NCI-H748 treated with DMSO at 0.1 percent for 48 hours (cell line): ENCODE measurements around the gene COL5A2.
A peak's percentile ranks its signal among the peaks of the same experiment; 100 is the strongest.

ENCODE experiments used
- DNase-seq: peaks from one replicate; lab custom pipeline; 2025; lab: John Stamatoyannopoulos, UW

The COL5A2 gene

DNA sequence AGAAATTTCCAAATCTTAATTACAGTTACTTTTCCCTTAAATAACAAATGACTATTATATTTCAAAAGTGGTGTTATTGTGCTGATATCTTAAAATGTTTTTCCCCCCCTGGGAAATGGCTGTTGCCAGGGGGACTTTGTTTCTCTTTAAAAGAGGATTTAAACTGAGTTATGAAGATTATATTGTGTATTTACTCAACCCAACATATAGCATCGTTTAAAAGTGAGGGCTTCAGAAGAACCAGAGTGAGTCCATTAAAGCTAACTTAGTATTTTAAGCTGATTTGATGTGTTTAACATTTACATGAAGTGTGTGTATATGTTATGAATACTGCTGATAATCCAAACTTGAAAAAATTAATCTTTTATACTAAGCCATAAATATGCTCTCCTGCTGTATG, 81.6 kb downstream of the COL5A2 start:
- DNase-seq: no peak

GRCh38 chr2:189096769-189097447, 82.7 kb downstream of the COL5A2 start:
- DNase-seq: no peak

GRCh38 chr2:189095101-189095500, 84.5 kb downstream of the COL5A2 start:
- DNase-seq: no peak

DNA sequence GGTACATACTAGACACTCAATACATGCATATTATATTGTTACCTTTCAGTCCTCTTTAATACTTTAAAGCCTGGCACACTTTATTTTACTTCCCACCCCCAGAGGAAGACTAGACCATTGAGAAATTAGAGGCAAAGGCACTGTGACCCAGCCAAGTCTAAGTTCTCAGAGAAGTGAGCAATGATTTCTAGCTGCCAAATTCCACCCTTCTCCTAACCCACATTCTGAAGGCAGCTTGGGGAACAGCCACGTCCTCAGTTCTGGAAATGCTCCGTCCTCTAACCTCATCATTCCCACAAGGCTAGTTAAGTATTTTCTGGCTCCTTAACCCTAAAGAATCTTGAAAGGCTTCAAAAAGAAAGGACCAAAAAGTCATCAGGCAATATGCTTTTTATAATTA, 86.6 kb downstream of the COL5A2 start:
- no peak for DNase-seq

DNA sequence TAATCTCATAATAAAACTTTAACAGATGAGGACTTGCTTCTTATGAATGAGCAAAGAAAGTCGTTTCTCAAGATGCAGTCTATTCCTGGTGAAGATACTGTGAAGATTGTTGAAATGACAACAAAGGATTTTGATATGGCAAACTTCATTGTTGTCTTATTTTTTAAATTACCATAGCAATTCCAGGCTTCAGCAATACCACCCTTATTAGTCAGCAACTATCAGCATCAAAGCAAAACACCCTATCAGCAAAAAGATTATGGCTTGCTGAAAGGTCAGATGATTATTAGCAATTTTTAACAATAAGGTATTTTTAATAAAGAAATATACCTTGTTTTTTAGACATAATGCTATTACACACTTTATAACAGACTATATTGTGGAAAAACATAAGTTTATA, 88.3 kb downstream of the COL5A2 start:
- DNase-seq: no peak

- no peak for DNase-seq
Observed at GRCh38 chr2:189088591-189089205, 90.9 kb downstream of the COL5A2 start.

DNA sequence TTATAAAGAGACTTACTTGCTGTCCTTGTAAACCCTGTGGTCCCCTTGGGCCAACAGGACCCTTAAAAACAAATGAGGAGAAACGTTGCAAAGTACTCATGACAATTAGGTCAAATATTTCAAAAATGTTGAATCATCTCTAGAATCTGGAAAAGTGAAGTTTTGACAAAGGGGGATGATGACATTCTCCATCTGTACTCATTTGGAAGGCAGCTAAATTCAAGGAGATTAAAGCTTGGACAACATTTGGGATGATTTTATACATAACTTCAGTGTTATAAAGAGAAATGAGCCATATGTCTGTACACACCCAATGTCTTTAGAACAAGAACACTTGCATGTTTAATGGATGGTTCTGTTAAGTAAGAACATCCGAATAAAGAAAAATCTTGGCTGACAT, 92.9 kb downstream of the COL5A2 start:
- DNase-seq: no peak

- DNase-seq: no peak
Observed at GRCh38 chr2:189086250-189086649, 93.3 kb downstream of the COL5A2 start.

- DNase-seq: no peak
Observed at GRCh38 chr2:189083606-189084005, 96.0 kb downstream of the COL5A2 start.

DNA sequence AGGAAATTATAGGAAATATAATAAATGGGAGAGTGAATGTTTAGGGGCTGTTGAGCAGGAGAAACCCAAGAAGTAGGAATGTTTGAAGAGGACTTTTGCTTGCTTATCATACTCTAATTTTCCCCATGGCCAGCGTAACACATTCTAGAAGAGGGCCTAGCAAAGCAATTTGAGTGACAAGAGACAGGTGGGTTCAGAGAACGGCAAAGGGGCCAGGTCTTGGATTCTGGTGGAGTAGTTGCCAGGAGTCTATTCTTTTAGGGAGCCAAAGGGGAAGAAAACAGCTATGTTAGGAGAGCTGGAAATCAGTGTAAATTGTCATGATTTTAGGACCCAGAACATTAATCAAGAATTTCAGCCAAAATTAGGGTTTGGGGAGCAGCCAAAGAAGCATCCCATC, 96.5 kb downstream of the COL5A2 start:
- DNase-seq: no peak

GRCh38 chr2:189082376-189082975, 97.1 kb downstream of the COL5A2 start:
- no peak for DNase-seq

GRCh38 chr2:189076572-189076971, 103.0 kb downstream of the COL5A2 start:
- no peak for DNase-seq

GRCh38 chr2:189076120-189076519, 103.4 kb downstream of the COL5A2 start:
- no peak for DNase-seq

DNA sequence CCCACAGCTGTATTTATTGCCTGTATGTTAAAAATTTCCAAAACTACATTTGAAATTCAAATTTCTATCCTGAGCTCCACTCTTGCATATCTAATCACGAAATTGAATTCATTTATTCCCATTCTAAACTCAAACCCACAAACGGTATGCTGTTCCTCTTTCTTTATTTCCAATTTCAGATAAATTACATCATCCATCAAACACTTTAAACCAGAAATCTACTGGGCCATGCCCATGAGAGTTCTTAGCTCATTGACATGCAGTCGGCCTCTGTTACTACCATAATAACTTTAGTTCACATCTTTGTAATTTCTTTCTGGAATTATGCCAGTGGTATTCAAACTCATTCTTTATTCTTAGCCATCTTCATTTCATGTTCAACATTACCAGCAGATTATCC, 105.1 kb downstream of the COL5A2 start:
- DNase-seq: no peak

DNA sequence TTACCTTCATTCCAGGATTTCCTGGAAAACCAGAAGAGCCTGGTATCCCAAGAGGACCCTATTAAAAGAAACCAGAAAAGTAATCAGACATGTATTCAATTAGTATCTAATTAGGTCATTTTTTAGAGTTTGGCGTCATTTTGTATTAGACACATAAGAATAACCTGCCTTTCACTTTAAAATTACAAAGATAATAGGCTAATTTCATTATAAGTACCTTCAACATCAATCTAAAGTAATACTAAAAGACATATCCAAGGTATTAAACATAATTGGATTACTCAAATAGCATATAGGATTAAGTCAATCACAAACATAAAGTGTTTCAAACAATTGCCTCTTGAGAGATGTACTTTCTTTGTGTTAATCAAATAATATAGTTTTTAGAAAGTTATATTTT, 107.5 kb downstream of the COL5A2 start:
- no peak for DNase-seq

DNA sequence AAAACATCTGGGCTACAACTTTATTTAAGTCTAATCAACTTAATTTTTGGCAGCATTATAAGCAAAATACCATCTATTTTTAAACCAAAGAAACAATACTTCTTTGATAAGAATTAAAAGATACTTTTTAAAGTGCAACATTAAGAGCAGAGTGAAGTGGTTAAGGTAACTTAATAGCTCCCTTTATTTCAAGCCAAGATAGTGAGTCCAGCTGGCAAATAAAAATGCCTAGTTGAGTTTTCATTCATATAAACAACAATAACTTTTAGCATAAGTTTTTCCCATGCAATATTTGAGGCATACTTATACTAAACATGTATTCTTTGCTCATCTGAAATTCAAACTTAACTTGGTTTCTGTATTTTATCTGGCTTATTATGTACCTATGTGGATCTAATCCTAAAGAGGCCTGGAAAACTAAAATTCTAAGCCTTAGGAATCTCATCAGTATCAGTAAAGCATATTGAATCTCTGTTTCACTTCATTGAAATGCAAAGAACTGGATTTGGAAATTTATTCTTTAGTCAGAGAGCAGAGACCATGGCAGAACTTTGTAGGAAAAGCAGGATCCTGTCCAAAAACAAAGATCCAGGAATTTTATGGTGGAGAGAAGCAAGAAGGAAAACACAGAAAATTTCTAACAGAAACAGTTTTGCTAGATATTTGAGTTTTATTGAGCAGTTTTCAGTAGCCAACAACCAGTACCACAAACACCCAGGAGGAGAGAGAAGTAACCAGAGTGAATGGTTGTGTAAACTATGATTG, 109.5 kb downstream of the COL5A2 start:
- no peak for DNase-seq

DNA sequence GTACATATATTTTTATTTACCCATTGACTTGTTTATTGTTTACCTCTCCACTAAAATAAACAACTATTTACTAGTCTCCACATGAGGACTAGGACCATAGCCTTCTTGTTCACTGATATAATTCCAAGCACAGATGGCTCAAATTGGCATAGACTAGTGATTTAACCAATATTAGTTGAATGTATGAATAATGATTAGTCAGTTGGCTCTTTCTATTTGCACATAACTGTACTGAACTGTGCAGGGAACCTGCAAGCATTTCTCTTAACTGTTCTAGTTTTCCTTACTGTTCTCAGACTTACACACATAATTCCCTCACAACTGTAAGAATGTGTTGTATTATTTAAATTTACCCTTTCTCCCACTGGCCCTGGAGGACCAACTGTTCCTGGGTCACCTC, 113.5 kb downstream of the COL5A2 start:
- no peak for DNase-seq

GRCh38 chr2:189060096-189060642, 119.4 kb downstream of the COL5A2 start:
- peak; percentile 46 for DNase-seq

- DNase-seq: no peak
Observed at GRCh38 chr2:189057316-189057715, 122.2 kb downstream of the COL5A2 start.

DNA sequence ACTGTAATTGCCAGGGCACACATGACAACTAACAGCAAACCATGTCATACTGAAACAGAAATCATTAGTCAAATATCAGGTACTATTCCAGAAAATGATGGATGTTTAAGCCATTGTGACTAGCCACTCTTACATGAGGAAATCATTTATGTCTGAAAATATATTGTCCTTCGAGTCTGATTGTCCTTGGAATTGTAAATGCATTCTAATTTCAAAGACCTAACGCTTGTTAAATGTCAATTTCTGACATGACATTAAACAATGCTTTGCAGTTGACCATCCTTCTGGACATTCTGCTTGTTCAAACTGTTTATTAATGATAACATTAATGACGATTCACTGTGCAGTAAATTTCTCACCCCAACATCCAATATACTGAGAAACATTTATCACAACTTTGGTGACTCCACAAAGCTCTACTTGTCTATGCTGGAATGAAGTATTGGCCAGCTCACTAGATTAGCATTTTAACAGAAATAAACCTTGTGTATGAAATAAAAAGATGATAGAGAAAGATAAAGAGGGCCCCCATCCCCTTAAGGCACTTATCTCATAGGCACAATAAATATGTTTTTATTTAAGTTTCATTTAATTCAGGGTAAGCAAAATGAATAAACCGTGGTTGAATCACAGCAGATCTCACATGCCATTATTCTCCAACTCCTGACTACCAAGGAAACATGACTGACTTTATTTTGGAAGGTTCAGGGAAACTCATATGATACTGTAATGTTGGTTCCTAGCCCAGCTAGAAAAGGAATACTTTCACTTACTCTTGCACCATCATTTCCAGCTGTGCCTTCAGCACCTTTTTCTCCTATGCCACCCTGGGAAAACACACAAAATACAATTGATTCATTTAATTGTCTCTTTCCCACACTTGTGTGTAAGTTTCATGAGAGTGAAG, 123.1 kb downstream of the COL5A2 start:
- no peak for DNase-seq

DNA sequence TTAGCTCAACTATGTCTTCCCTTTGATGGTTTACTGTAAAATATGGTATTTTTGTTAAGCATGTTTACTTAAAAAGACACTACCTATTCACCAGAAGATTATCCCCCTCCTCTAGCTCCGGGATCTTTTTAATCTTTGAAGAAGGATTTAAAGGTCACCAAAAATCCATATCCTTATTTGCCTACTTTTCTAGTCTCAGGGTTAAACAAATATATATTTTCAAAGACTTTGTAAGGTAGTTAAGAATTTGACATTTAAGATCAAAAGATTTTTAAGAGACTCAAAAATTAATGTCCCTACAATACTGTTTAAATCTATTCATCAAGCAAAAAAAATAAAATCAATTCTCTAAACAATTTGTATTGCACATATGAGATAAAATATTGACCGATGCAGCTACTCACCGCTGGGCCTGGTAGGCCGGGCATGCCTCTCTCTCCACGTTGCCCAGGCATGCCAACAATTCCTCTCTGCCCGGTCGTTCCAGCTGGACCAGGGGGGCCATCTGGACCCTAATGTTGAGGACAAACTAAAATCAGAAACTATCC, 129.3 kb downstream of the COL5A2 start:
- no peak for DNase-seq
